ENCODE data around the gene TAF6. TPM values are rescaled to one million over a fixed set of nuclear protein-coding genes. Genes with fewer than 3 reads are reported as not detected.

The TAF6 gene
- total and polyA plus RNA-seq, 9 of the 15 experiments (the other 6 are each of a cell fraction or from before 2014, with no cell fraction given): 0.78 to 78.7 (median 21.3) TPM

DNA sequence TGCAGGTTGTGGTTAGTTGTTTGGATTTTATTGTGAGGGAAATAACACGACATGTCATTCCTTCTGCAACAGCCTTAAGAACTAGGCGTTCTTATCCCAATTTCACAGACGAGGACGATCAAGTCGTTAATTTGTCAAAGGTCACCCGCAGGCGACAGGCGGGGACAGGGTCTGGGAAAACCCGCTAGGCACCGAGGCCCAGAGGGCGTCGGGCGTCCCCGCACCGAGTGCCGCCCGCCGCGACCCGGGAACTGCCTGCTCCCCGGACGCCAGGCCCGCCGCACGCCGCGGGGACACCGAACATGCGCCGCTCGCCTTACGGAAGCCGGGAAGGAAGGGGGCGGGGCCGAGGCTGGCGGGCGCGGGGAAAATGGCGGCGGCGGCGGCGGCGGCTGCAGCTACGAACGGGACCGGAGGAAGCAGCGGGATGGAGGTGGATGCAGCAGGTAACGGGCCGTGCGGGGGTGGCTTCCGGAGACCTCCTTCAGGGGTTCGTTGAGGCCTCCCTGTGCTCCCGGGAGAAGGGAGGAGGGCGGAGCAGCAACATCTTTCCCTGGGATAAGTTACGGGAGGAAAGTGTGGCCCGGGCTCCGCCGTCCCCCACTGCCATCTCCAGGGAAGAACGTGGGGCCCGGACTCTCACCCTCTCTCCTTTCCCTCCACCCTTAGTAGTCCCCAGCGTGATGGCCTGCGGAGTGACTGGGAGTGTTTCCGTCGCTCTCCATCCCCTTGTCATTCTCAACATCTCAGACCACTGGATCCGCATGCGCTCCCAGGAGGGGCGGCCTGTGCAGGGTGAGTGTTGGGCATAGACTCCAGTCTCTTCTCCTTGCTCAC lies 30.3 kb downstream of the TAF6 start, which contains the start of gene COPS6 (continued):
- TF ChIP-seq, protein P1, sequence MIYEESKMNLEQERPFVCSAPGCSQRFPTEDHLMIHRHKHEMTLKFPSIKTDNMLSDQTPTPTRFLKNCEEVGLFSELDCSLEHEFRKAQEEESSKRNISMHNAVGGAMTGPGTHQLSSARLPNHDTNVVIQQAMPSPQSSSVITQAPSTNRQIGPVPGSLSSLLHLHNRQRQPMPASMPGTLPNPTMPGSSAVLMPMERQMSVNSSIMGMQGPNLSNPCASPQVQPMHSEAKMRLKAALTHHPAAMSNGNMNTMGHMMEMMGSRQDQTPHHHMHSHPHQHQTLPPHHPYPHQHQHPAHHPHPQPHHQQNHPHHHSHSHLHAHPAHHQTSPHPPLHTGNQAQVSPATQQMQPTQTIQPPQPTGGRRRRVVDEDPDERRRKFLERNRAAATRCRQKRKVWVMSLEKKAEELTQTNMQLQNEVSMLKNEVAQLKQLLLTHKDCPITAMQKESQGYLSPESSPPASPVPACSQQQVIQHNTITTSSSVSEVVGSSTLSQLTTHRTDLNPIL (CRISPR knock-in tag; IDR thresholded peaks at IDR 0.05): no peak
- TF ChIP-seq GATAD2B (IDR thresholded peaks at IDR 0.05; ENCODE audit: borderline replicate concordance) (peak; percentile 65; the same call in 1 of the 2 replicates), FIP1L1 (IDR thresholded peaks at IDR 0.05; ENCODE audit: low read depth, low read length, poor library complexity, severe bottlenecking) (peak; percentile 75), TFAM (CRISPR knock-in tag; conservative IDR thresholded peaks at IDR 0.05) (no peak), ESRRA (IDR thresholded peaks at IDR 0.05; ENCODE audit: borderline replicate concordance, low read depth) (peak; percentile 76), NR2C2 (CRISPR knock-in tag; IDR thresholded peaks at IDR 0.05) (peak; percentile 88), NR2C2 (tag; IDR thresholded peaks at IDR 0.05) (peak; percentile 89), TEAD1 (CRISPR knock-in tag; IDR thresholded peaks at IDR 0.05) (peak in 1 of 2 experiments; percentile 95; a peak in 2 of 4 replicates), ZNF354B (CRISPR knock-in tag; IDR thresholded peaks at IDR 0.05) (no peak), SRSF1 (IDR thresholded peaks at IDR 0.05; ENCODE audit: low read depth, low read length) (no peak), SMAD1 (IDR thresholded peaks at IDR 0.05; ENCODE audit: low read depth, low read length, partially characterized antibody) (peak; percentile 64), BDP1 (IDR thresholded peaks at IDR 0.05; ENCODE audit: insufficient read depth, insufficient read length) (no peak), NRF1 (conservative IDR thresholded peaks at IDR 0.05 in 1 of 2, IDR thresholded peaks at IDR 0.05 in 1 of 2) (peak; percentile 87 to 89), CC2D1A (IDR thresholded peaks at IDR 0.05) (no peak), RNF2 (IDR thresholded peaks at IDR 0.05) (peak; percentile 90), CHD1 (IDR thresholded peaks at IDR 0.05; ENCODE audit: low read length) (peak; percentile 39), STAG1 (CRISPR knock-in tag; IDR thresholded peaks at IDR 0.05; ENCODE audit: borderline replicate concordance) (peak; percentile 65), ZZZ3 (IDR thresholded peaks at IDR 0.05) (no peak), NFXL1 (CRISPR knock-in tag; IDR thresholded peaks at IDR 0.05) (no peak), ZSCAN32 (CRISPR knock-in tag; IDR thresholded peaks at IDR 0.05) (no peak)
- TF ChIP-seq, protein P2, sequence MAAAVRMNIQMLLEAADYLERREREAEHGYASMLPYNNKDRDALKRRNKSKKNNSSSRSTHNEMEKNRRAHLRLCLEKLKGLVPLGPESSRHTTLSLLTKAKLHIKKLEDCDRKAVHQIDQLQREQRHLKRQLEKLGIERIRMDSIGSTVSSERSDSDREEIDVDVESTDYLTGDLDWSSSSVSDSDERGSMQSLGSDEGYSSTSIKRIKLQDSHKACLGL (CRISPR knock-in tag; IDR thresholded peaks at IDR 0.05; ENCODE audit: borderline replicate concordance, poor library complexity, severe bottlenecking): peak; percentile 41
- TF ChIP-seq, protein P3, sequence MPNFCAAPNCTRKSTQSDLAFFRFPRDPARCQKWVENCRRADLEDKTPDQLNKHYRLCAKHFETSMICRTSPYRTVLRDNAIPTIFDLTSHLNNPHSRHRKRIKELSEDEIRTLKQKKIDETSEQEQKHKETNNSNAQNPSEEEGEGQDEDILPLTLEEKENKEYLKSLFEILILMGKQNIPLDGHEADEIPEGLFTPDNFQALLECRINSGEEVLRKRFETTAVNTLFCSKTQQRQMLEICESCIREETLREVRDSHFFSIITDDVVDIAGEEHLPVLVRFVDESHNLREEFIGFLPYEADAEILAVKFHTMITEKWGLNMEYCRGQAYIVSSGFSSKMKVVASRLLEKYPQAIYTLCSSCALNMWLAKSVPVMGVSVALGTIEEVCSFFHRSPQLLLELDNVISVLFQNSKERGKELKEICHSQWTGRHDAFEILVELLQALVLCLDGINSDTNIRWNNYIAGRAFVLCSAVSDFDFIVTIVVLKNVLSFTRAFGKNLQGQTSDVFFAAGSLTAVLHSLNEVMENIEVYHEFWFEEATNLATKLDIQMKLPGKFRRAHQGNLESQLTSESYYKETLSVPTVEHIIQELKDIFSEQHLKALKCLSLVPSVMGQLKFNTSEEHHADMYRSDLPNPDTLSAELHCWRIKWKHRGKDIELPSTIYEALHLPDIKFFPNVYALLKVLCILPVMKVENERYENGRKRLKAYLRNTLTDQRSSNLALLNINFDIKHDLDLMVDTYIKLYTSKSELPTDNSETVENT (CRISPR knock-in tag; IDR thresholded peaks at IDR 0.05): no peak; the same call in 1 of the 2 replicates
- TF ChIP-seq, protein P4, sequence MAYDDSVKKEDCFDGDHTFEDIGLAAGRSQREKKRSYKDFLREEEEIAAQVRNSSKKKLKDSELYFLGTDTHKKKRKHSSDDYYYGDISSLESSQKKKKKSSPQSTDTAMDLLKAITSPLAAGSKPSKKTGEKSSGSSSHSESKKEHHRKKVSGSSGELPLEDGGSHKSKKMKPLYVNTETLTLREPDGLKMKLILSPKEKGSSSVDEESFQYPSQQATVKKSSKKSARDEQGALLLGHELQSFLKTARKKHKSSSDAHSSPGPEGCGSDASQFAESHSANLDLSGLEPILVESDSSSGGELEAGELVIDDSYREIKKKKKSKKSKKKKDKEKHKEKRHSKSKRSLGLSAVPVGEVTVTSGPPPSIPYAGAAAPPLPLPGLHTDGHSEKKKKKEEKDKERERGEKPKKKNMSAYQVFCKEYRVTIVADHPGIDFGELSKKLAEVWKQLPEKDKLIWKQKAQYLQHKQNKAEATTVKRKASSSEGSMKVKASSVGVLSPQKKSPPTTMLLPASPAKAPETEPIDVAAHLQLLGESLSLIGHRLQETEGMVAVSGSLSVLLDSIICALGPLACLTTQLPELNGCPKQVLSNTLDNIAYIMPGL (CRISPR knock-in tag; IDR thresholded peaks at IDR 0.05): peak; percentile 100

Measured in K562 (cell line).